HG02642 (cell line): ENCODE data around the gene OVCA2.

Experiments
- ATAC-seq: cut with Tn5 transposase; IDR thresholded peaks from one replicate; pipeline ENCODE4 v1.9.1; 2021; ENCODE audit warnings: mild to moderate bottlenecking; ENCODE audit not compliant: unreplicated experiment, poor library complexity

Gene OVCA2

DNA sequence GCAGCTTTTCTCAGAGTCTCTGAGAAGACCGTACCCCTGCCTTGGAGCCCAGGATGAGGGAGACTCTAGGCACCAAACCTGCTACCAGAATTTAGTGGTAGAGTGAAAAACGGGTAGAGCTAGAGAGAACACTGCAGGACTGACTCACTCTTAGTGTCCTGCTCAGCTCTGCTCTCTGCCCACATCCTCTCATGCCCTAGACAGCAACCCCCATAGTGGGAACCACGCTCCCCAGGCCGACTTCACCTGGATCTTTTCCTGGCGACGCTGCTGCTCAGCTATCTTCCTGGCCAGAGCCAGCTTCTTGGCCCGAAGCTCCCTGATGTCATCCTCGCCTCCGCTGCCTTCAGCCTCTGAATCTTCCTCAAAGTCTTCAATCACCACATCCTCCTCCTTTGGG is 39.7 kb downstream of the OVCA2 start:
- no peak for ATAC-seq

GRCh38 chr17:2082003-2082781 is 40.4 kb downstream of the OVCA2 start:
- no peak for ATAC-seq

DNA sequence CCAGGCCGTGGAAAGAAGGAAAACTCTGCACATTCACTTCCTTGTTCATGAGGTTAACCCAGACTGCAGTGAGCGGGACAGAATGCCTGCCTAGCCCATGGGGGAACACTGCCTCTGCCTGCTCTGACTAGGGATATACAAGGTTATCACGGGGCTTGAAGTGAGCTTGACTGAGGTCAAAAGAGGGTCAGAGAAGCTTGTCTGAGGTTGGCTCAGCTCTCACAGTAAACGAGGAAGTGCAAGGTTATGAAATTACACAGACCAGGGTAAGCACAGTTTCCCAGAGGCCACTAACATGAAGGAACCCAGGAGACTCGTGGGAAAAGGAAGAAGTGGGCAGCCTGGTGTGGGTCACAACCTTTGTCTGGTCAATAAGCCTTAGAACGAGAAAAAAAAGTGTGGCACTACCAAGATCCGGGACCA is 41.8 kb downstream of the OVCA2 start:
- ATAC-seq, result no peak

DNA sequence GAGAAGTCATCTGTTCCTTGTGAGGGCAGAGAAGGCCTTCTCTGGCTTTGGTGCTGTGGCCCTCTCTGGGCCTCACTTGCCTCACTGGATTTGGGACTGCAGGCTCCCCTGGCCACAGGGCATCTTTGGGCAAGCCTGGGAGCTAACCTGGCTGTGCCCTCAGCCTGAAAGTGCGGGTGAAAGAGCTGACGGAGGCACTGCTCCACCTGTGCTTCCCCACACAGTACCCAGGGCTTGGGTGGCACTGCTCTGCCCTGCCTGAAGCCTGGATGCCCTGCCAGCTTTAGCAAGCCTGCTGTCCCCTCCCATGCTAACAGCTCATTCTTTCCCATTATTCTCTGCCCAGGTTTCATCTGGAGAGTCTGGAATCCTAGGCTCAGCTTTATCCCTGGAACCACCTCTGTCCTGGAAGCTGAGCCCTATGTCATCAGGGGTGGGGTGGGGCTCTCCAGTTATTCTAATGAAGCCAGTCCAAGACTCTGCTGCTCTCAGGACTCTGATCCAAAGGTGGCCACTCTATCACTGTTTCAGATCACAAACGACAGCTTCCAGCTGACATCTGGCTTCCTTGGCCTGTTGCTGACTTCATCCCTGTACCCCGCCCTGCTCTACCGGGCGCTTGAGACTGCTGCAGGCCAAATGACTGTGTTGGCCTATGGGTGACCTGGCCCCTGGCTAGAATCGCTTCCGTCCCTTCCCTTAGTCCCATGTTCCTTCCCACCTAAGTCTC is 42.4 kb downstream of the OVCA2 start:
- no peak for ATAC-seq

DNA sequence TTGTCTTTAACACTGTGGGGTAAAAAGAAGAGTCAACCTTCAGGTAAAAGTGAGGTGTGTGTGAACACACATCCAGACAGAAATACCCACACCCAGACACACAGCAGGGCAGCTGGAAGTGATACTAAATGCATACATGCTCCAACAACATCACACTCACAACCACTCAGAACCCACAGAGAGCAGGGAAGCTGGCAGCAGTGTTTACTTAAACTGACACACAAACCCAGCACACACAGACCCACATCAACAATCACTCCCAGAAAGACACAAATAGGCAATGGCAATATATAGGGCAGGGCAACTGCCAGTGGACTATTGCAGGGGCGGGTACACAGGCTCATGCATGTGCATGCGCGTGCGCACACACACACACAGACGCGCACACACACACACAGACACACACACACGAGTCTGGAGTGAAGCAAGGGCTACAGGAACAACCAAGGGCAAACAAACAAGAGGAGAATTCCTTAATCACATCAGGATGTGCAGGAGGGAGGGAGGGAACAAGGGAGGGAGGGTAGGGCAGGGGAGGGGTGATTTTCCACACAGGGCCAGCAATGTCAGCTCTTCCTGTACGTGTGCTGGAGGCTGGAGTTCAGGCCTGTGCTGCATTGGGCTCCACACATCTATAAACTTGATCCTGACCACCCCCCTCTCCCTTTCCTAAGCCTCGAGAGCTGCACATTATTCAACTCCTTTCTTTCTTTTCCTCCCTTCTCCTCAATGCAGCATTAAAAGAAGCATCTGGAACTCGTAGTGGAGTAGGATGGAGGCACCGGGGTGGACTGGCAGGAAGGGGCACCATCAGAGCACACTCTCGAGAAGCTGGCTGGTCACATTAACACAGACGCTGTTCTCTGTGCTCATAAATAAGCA is 43.2 kb downstream of the OVCA2 start:
- no peak for ATAC-seq

GRCh38 chr17:2085648-2085949 is 43.8 kb downstream of the OVCA2 start:
- ATAC-seq, result no peak

DNA sequence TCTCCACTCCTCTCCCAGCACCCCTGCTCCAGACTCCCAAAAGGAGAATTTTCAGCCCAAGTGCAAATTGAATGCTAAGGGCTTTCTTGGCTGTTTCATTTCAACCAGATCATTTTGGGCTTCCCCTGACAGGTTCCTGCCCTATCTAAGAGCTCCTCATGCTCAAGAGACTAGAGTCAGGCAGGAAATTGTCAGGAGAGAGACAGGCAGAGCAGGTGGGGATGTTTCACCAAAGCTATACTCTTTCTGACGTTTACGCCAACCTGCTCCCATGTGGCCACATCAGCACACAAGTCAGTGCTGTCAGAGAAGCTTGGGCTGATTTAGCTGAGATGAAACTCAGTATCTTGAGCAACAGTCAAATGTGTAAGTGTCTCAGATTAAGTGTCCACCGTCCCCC is 44.5 kb downstream of the OVCA2 start:
- ATAC-seq, result no peak

- peak; percentile 32 for ATAC-seq
Measured at GRCh38 chr17:2087597-2088211, 45.9 kb downstream of the OVCA2 start.

DNA sequence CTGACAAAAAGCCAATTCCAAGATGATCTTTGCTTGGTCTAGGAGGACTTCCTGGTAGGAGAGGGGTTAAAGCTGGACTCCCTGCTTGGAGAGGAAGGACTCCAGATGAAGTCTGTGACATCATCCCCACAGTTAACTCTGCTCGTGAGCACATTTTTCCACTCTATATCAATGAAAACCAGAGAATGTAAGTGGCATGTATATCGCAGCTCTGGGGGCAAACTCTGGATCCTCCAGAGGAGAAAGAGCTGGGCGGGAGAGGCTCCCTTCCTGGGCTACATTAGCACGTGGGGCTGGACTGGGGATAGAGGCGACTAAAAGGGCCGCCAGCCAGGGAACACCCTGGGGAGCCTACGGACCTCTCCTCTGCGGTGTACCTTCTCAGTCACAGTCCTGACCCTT is 47.2 kb downstream of the OVCA2 start:
- peak; percentile 29 for ATAC-seq

DNA sequence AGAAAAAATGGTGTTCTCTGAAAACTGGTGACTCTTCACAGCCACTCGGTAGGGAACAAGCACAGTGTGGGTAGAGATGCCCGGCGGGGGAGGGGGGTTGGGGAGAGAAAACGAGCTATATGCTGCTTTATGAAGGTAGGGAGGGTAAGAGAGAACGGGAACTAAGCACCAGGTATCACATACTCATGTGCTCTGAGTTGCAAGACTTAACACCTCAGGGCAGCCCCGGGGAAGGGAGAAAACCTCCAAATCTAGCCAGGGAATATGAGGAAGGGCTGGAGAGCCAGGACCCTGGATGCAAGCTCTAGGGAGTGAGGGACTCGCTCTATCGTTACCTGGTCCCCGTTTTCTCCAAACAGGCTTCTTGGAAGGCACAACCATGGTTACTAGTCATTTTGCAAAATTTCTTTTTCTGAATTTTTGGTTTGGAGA is 48.4 kb downstream of the OVCA2 start:
- no peak for ATAC-seq

DNA sequence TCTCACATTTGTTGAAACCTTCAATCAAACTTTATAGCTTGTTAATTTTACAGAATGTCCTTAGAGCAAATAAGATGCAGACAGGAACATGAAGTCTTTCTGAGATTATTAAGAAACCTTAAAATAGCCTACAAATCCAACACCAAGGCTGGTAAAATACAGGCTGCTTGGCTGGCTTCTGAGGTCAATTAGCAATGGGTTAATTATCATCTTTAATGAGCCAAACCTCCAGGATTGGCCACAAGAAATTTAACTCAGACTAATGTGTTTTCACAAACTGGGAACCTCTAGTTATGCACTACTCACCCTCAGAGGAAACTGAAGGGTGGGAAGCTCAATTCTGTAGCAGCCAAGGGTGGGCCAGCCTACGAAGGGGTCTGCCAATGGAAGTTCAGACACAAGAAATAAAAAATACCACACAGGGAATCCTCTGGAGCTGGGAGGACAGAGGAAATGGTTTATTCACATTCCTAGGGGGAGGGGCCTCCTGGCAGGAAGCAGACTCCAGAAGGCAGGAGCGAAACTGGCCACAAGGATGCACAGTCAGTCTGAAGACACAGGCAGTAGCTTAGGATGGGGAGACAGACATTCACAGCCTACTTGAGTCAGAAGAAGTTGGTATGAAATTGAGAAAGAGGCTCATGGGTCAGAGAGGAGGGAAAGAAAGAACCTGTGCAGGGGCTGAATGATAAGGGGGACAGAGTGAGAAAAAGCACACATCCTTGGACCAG is 49.1 kb downstream of the OVCA2 start:
- no peak for ATAC-seq

- ATAC-seq, result no peak
Measured at GRCh38 chr17:2092253-2092652, 50.4 kb downstream of the OVCA2 start.
